ENCODE measurements around the gene CAPZB.
"Not testable (repeated sequence)": the region's sequence is repeated elsewhere in the genome, so short reads cannot be mapped to it uniquely, and the experiment has no call there.

Gene CAPZB

DNA sequence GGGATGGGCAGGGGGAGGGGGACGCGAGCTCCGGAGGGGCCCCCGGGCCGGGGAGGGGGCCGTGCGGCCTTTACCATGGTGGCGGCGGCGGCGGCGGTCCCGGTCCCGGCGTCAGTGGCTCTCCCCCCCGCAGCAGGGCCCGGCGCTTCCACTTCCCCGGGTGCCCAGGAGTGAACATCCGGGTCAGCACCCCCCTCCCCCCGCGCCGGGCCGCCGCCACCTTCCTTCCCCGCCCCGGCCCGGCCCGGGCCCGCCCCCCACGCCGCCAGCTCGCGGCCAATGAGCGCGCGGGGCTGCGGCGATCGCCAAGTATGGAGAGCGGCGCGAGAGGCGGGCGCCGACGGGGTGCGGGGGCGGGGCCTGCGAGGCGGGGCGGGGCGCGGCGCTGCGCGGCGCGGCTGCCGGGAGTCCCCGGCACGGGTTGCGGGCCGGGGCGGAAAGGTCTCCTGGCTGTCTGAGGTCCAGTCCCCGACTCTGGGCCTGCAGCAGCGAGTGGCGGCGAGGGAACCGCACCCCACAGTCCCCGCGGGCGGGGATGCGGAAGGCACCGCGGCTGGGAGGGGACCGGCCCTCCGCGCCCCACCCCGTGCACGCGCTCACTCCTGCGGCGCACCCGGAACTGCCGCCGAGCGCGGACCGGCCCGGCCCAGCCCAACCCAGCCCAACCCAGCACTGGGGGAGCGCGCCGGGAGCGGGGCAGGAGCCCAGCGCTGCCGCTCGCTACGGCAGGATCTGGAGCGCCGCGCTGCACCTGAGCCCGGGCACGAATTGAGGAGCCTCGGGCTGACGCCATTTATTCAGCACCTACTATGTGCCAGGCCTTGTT, at the start of gene CAPZB:
Gene CAPZB (minus strand): TSS at position 178 of the 826 bp plus-strand sequence. CDS start 101 bp downstream, at position 77.
- peak; percentile 96 for DNase-seq

DNA sequence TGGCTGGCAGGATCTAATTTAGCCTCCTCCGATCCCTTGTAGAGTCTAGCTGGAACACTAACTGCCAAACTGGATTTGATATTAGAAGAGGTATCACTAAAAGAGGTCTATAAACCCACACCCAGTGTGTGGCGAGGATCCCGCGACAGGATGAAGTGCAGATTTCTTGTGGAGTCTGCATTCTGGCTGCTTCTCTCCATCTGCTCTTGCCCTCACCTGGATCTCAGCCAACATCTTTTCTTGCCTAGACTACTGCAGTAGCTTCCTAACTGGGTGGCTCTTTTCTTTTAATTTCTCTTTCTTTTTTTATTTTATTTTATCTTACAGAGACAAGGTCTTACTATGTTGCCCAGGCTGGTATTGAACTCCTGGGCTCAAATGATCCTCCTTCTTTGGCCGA, 48.9 kb upstream of the CAPZB start:
- no peak for DNase-seq

DNA sequence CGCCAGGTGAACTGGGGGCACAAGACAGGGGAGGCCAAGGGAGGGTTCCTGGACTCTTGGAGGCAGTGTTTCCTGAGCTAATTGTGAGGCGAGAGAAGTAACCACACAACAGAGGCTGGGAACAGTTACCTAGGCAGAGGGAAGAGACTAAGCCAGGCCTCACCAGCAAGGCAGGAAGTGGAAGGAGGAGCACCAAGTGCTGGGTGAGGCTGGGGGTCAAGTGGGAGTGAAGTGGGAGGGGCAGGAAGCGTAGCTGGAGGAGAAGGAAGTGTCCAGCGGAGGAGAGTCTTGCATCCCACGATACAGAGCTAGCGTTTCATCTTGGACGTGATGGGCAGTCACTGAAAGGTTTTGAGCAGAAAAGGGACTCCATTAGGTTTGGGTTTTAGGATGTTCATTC, 48.3 kb upstream of the CAPZB start:
- DNase-seq, result no peak

- DNase-seq, result no peak
These were observed 47.2 kb upstream of the CAPZB start for GRCh38 chr1:19532519-19532918.

DNA sequence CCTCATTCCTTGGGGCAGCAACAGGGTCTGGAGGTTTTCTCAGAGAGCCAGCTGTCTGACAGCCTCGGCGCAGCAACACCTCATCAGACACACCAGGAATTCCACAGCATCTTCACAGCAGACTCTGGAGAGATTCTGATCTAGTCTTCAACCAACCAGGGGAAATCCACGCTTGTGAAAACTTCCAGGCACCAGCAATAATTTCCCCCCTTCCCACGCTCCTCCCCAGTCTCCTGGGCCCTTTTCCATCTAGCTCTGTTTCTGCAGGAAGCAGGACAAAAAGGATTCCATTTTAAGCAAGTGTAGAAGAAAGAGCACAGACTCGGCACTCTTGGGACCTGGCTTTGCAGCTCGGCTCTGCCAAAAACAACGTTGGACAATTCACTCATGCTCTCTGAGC, 44.3 kb upstream of the CAPZB start:
- DNase-seq, result no peak

DNA sequence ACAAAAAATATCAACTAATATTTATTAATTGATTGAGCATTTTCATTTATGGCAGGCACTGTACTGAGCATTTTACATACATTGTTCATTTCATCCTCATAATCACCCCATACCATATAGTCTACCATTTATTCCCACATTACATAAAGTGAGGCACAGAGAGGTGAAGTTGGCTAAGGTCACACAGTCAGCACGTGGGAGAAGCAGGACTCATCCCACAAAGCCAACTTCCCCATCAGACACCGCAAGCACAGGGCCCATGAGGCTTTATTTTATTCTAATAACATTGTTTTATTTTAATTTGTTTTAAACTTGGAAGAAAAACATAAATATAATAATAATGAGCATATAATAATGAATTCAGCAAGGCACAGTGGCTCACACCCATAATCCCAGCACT, 43.1 kb upstream of the CAPZB start:
- DNase-seq, result no peak

DNA sequence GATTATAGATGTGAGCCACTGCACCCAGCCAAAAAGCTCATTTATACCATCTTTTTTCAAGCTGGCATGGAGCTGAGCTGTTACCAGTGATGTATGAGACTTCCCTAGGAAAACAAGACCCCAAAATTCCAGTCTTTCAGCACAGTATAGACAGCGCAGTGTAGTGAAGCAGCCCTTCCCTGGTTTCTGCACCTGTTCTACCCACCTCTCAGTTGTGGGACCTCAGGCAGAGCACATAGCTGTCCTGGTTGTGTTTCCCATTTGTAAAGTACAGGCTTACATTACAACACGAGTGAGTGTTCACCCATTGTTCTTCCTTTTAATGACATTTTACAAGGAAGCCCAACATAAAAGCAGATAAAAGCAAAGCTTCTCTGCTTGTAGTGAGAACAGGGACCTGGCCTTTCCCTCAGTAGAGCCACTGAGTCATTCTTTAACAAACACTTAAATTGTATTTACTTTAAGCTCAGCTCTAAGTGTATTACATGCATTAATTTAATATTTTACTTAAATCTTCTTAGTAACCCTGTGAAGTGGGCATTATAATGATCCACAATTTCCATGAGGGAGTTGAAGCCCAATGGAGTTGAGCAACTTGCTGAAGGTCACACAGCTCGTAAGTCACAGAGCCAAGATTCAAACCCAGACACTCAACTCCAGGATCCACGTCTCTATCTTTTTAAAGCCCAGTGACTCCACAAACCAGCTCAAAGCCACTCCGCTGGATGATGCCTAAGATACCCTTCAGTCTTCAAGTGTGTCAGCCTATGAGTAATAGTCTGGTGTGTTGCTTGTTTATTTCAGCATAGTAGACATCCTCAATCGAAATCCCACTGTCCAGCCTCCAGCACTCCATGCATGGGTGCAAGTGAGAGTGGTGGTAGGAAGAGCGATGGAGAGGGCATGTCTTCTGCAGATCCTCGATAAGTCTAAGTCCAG, 40.5 kb upstream of the CAPZB start:
- DNase-seq, result no peak

DNA sequence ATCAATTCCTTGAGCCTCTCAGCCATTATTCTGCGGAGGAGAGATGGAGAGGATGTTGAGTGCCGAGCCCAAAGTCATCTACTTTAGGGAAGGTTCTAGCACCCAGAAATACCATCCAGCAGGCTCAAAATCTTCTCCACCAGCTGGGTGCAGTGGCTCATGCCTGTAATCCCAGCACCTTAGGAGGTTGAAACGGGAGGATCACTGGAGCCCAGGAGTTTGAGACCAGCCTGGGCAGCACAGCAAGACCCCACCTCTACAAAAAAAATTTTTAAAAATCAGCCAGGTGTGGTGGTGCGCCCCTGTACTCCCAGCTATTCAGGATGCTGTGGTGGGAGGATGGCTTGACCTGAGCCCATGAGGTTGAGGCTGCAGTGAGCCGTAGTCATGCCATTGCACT, 39.5 kb upstream of the CAPZB start:
- DNase-seq, result no peak

DNA sequence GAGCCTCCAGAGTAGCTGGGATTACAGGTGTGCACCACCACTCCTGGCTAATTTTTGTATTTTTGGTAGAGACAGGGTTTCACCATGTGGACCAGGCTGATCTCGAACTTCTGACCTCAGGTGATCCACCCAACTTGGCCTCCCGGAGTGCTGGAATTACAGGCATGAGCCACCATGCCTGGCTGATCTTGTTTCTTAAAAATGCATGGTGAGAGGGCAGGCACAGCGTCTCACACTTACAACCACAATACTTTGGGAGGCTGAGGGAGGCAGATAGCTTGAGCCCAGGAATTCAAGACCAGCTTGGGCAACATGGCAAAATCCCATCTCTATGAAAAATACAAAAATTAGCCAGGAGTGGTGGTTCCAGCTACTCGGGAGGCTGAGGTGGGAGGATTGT, 37.2 kb upstream of the CAPZB start:
- not testable (repeated sequence) for DNase-seq

- DNase-seq, result no peak
These were observed 36.1 kb upstream of the CAPZB start for GRCh38 chr1:19521411-19521810.

- DNase-seq, result no peak
These were observed 31.7 kb upstream of the CAPZB start for GRCh38 chr1:19517017-19517416.

GRCh38 chr1:19515201-19515600, 29.9 kb upstream of the CAPZB start:
- no peak for DNase-seq

- no peak for DNase-seq
These were observed 29.1 kb upstream of the CAPZB start for GRCh38 chr1:19514391-19514831.

GRCh38 chr1:19512545-19512944, 27.2 kb upstream of the CAPZB start:
- no peak for DNase-seq

- DNase-seq, result no peak
These were observed 25.8 kb upstream of the CAPZB start for GRCh38 chr1:19511116-19511515.

DNA sequence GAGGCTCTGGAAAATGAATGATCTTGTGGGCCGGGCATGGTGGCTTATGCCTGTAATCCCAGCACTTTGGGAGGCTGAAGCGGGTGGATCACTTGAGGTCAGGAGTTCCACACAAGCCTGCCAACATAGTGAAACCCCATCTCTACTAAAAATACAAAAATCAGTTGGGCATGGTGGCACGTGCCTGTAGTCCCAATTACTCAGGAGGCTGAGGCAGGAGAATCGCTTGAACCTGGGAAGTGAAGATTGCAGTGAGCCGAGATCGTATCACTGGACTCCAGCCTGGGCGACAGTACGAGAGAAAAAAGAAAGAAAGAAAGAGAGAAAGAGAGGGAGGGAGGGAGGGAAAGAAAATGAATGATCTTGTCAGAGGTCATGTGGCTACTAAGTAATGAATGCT, 24.3 kb upstream of the CAPZB start:
- not testable (repeated sequence) for DNase-seq

- DNase-seq, result no peak
These were observed 22.2 kb upstream of the CAPZB start for GRCh38 chr1:19507516-19507915.

DNA sequence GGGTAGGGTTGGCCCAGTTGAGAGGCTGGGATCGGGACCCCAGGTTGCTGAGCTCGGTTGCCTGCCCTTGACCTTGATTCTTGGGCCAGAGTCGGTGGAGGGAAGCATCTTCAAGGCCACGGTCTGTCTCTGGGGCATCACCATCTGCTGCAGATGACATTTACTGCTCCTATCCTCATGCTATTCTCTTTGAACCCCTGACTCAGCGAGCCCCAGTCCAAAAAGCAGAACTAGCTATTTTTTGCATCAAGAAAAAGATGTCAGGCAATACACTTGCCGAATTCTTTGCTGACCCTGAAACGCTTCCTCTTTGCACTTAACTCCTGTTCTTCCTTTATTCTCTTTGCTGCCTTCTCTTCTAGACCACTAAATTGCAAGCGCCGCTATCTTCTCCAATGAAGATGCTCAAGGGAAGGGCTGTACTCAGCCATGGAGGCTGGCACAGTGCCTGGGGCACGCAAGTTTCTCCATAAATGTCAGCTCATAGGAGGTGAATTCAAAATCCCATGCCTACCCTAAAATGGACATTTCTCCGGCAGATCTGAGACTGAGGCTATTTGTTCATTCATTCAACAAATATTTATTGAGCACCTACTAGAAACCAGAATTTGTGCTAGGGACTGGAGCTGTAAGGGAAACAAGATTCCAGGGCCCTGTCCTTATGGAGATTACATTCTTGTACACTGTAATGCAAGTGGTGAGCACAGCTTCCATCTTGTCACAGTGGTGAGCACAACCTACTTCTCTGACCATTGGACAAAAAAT, 20.5 kb upstream of the CAPZB start:
- no peak for DNase-seq

- DNase-seq, result no peak
These were observed 19.7 kb upstream of the CAPZB start for GRCh38 chr1:19504796-19505692.

DNA sequence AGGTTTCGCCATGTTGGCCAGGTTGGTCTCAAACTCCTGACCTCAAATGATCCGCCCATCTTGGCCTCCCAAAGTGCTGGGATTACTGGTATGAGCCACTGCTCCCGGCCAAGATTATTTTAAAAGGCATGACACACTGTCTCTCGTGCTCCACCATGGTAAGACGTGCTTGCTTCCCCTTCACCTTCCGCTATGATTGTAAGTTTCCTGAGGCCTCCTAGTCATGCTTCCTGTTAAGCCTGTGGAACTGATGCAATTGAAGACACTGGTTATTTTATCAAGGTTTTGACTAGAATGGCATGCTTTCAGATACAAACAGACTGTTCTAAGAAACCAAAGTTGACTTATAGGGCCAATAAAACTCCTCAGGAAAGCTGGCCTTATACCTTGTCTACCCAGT, 16.9 kb upstream of the CAPZB start:
- not testable (repeated sequence) for DNase-seq

DNA sequence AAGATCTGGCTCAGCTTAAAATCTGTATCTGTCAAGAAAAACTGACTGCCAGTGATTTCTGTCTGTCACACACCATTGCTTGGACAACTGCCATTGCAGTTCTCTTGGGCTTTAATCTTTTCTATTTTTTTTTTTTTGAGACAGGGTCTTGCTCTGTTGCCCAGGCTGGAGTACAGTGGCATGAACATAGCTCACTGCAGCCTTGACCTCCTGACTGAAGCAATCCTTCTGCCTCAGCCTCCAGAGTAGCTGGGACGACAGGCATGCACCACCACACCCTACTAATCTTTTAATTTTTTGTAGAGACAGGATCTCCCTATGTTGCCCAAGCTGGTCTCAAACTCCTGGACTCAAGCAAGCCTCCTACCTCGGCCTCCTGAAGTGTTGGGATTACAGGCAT, 14.5 kb upstream of the CAPZB start:
- DNase-seq, result not testable (repeated sequence)

DNA sequence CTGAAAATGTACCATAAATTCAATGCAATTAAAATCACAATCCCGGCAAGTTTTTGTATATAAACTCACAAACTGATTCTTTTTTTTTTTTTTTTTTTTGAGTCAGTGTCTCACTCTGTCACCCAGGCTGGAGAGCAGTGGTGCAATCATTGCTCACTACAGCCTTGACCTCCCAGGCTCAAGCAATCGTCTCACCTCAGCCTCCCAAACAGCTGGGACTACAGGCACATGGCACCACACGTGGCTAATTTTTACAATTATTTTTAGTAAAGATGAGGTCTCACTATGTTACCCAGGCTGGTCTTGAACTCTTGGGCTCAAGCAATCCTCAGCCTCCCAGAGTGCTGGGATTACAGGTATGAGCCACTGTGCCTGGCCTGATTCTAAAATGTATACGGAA, 12.1 kb upstream of the CAPZB start:
- DNase-seq, result not testable (repeated sequence)

Measured in activated CD8-positive, alpha-beta memory T cell treated with anti-CD3 and anti-CD28 coated beads, Interleukin-2, amount 50 U/mL, for 4 hours (primary cell).